Dedifferentiated amniotic fluid mesenchymal stem cell (primary cell): Measurements from ENCODE around the gene AQR.
"Not testable (repeated sequence)": the region's sequence is repeated elsewhere in the genome, so short reads cannot be mapped to it uniquely, and the experiment has no call there.

Experiments
- DNase-seq: peaks from one replicate; pipeline ENCODE4 v3.0.0-alpha.2; 2016; ENCODE audit errors: extremely low spot score

AQR gene

DNA sequence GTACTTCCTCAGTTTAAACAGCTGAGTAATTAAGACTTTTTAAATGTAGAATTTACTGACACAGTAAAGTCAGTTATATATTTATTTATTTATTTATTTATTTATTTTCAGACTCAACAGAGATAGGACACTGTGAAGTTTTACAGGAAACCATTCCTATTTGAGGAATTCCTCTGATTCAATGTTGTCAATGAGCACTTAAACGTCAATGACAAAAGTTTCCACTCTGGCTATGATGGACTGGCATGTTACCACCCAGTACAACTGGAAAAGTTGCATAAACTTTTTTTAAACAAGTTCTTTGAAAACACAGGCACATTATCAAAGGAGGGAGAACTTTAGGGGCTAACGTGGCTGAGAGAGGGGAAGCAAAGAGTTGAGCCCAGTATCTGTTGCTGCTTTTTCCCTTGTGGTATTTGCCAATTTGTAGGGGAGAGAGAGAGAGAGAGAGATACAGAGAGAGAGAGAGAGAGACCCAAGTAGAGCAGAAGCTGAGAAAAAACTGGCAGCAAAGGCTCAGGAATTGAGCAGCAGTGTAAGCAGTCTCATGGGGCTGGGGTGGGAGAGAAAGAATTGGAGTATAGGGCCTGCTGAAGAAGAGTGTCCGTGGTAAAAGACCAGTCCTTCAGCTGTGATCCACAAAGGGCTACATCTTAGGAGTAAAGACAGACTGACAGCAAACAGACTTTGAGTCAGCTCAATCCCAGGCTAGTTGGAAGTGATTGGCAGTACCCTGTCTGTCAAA is 155.9 kb downstream of the AQR start:
- no peak for DNase-seq

DNA sequence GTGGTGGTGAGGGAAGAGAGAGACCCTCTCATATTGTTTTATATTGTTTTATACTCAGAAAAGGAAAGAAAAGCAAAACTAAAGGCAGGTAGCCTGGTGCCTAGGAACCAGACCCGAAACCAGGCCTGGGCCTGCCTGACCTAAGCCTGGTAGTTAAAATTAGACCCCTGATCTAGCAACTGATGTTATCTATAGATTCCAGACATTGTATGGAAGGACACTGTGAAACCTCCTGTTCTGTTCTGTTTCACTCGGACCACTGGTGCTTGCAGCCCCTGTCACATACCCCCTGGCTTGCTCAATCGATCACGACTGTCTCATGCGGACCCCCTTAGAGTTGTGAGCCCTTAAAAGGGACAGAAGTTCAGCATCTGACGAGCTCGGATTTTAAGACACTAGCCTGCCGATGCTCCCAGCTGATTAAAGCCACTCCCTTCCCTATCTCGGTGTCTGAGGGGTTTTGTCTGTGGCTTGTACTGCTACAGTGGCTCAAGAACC is 156.6 kb downstream of the AQR start:
- DNase-seq = not testable (repeated sequence)

DNA sequence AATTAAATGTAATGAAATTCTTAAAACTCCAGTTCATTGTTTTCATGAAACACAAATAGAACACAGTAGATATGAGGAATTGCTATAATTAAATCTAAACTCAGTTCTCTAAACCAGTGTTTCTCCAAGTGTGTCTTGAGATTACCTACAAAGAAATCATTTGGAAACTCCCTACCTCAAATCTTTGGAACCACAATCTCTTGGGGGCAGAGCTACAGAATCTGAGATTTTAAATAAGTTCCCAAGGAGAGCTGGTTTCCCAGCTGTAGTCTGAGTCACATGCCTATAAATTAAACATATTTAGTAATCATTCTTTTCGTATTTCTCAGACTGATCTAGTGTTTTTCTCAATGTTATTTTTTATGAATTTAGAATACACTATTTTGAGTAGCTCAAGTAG is 157.2 kb downstream of the AQR start:
- DNase-seq = no peak

DNA sequence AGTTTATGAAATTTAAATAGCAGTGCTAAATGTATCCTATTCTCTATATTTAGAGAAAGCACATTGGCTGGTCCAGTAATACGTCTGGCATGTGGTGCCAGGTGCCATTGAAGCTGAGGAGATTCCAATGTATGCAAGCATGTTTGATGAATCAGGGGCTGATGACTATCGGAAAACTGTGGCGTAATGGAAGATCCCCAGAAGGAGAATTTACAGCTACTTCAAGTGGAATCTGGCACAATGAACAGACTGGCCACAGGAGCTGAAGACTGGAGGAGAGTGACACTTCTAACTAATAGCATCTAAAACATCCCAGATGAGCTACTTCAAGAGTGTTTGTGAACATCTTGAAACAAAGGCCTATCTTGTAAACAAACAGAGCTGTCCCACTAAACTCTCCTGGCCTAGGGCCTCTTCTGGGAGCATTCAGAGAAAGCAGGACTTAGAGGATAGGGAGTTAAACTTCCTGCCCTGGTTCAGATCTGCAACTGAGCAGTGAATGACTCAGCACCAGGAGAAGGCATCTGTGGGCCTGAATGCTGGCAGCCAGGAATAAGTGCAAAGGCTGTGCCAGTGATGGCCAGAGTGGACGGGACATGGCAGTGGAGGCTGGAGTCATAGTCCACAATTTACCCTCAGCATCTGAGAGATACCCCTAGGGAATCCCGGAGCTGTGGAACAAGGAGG is 159.0 kb downstream of the AQR start:
- peak; percentile 84 for DNase-seq

DNA sequence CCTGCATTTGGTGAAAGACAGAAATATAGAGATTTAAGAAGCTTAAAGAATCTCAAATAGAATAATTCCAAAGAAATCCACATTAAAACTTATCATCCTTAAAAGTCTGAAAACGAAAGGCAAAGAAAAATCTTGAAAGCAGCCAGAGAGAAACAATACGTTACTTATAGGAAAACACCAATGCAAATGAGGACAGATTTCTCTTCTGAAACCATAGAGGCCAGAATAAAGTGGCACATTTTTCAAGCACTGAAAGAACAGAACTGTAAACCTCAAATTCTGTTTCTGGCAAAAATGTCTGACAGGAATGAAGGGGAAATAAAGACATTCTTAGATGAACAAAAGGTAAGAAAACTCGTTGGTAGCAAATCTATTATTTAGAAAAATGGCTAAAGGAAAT is 160.4 kb downstream of the AQR start:
- DNase-seq = no peak

DNA sequence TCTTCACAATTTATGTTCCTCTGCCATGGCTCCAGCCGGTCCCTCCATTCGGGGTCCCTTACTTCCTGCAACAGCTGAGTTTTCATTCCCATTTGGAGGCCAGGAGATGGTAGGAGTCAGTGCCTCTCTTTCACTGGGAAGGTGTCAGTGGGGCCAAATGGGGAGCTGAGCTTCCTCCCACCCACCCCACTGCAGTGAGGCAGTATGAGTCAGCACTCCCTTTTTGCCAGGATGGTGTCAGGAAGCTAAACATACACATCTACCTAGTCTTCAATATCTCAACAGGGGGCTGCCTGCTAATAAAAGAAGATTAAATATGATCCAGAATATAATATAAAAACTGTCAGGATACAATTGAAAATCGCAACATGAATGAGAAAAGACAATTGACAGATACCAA is 161.5 kb downstream of the AQR start:
- no peak for DNase-seq

DNA sequence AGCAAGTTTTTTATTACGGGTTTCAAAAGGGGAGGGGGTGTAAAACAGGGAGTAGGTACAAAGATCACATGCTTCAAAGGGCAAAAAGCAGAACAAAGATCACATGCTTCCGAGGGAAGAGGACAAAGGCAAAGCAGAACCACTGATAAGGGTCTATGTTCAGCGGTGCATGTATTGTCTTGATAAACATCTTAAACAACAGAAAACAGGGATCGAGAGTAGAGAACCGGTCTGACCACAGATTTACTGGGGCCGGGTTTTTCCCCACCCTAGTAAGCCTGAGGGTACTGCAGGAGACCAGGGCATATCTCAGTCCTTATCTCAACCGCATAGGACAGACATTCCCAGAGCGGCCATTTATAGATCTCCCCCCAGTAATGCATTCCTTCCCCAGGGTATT is 162.3 kb downstream of the AQR start:
- DNase-seq = not testable (repeated sequence)

DNA sequence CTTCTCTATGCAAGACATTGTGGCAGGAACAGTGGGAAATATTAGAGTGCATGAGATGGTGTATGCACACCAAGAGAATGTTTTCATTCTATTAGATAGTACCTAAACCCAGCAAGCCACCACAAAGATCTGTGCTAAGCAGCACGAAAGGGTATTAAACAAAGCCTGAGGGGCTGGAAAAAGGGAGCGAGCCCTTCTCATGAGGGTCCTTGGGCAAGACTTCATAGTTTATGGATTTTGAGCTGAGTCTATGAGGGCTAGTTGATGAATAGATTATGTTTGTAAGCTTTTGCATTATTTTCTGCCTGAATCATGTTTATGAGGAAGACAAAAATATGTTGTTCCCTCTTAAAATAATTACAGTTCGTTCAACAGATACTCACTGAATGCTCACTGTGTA is 164.8 kb downstream of the AQR start:
- DNase-seq = no peak

DNA sequence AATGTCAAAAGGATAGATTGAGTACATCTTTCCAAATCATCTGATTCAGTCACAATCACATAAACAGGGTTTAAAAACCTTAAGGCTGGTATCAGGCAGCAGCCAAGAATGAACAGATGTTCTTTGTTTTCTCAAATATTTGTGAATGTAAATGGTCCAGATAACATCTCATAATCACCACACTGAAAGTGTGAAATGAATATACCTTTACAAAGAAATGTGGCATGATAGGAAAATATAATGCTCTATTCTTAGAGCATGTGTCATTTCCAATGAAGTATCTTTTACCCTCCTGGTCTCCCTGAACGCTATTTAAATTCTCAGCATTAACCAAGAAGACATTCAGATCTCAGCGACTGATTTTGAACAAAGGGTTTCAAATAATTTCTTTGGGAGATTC is 165.4 kb downstream of the AQR start:
- no peak for DNase-seq

DNA sequence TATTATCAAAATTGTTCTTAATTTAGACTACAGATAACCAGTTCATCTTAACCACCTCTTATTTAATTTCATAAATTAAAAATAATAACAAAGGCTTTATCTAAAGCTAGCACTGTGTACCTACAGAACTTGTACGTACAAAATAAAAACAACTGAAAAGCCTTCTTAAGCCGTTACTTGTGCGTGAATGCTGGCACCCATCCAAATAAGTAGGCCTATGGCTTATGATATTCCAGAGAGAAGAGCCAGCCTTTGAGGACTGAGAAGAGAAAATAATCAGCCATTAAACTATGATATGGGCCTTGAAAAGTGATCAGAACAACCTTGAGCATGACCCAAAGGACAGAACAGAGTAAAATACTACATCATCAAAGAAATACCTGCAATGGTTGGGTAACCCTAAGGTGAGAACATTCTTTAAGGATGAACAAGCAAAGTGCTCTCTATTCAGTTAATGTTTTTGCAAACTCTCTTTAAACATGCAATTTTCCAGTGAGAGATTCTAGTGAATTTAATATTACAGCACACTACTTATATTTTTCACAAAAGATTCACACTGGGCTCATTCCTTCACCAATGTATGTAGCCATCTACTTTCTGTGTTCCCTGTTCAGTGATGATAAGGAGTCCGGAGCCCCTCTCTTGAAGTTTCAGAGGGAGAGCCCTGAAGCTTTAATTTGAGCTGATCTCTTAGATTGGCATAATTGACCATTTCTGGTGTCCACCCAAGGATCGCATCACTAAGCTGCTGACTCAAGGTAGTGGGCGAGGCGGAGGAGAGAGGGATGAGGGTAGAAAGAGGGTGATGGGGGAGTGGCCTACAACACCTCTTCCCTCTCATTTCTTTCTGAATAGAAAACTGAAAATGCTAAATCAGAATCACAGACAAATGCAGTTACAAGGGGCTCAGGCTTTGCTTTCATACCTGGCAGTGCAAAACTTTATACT is 166.5 kb downstream of the AQR start:
- DNase-seq = no peak

DNA sequence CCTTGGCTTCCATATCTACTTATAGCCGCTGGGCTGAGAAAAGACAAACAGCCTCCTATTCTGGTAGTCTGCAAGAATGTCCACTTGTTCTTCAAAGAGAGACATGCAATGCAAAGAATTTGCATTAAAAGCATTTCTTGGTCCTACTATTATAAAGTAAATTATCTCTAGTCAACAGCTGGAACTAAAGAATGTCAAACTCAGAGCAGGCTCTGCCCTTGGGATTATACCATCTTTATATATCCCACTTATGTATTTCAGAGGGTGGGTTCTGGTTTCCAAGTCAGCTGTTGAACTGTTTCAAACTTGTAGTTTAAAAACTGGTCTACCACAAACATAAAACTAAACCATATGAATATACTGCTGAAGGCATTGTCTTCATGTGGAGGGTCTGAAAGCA is 167.2 kb downstream of the AQR start:
- no peak for DNase-seq
